ENCODE measurements around the gene RBM23.
"Not testable (repeated sequence)": the region's sequence is repeated elsewhere in the genome, so short reads cannot be mapped to it uniquely, and the experiment has no call there.

RBM23 gene

DNA sequence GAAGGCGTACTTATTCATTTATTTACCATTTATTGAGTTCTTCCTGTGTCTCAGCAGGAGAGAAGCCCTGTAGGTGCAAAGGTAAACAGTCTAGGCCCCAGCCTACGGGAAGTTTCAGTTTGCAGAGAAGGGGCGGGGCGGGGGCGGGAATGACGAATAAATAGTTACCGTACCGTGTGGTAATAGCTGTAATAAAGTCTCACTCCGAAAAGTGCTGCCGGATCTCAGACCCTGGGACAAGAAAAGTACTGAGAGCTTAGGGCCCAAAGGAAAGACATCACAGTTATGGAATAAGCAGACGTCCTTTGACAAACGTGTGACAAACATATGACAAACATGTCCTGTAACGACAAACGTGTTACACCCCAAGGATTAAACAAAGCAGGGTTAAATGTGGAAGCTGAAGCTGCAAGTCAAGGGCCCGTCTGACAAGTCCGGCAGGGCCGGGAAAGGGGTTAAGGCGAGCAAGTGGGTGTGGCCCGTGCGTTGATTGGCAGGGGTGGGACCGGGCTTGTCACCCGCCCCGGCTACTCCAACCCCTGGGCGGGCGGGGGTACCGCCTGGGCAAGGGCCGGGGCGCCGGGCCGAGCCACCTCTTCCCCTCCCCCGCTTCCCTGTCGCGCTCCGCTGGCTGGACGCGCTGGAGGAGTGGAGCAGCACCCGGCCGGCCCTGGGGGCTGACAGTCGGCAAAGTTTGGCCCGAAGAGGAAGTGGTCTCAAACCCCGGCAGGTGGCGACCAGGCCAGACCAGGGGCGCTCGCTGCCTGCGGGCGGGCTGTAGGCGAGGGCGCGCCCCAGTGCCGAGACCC is 47.5 kb downstream of the RBM23 start, which contains the start of gene LRP10:
LRP10 (plus strand) TSS at position 517 of the 809 bp plus-strand sequence. CDS start 564 bp downstream, outside the sequence.
- FAIRE-seq: peak; percentile 86
- TF ChIP-seq POLR2AphosphoS5 (IDR thresholded peaks at IDR 0.05; ENCODE audit: low read depth, low read length) (peak; percentile 73; the same call in 1 of the 2 replicates), POLR2A (IDR thresholded peaks at IDR 0.05; ENCODE audit: low read depth, low read length) (peak; percentile 79), TAF1 (IDR thresholded peaks at IDR 0.05; ENCODE audit: borderline replicate concordance, low read depth, low read length) (peak; percentile 22; the same call in 1 of the 2 replicates)
- DNase-seq (ENCODE audit: insufficient read length): peak; percentile 70

- DNase-seq (ENCODE audit: insufficient read length) (no peak), FAIRE-seq (peak; percentile 24)
- no peak for TF ChIP-seq TAF1 (IDR thresholded peaks at IDR 0.05; ENCODE audit: borderline replicate concordance, low read depth, low read length)
- no peak for TF ChIP-seq POLR2A (IDR thresholded peaks at IDR 0.05; ENCODE audit: low read depth, low read length)
- no peak for TF ChIP-seq POLR2AphosphoS5 (IDR thresholded peaks at IDR 0.05; ENCODE audit: low read depth, low read length)
These were observed 48.1 kb downstream of the RBM23 start for GRCh38 chr14:22870811-22871223.

GRCh38 chr14:22866874-22867273 is 52.1 kb downstream of the RBM23 start:
- DNase-seq (ENCODE audit: insufficient read length) (no peak), FAIRE-seq (no peak)
- no peak for TF ChIP-seq POLR2AphosphoS5 (IDR thresholded peaks at IDR 0.05; ENCODE audit: low read depth, low read length)
- TF ChIP-seq POLR2A (IDR thresholded peaks at IDR 0.05; ENCODE audit: low read depth, low read length): no peak
- no peak for TF ChIP-seq TAF1 (IDR thresholded peaks at IDR 0.05; ENCODE audit: borderline replicate concordance, low read depth, low read length)

GRCh38 chr14:22865424-22866405 is 53.2 kb downstream of the RBM23 start:
- no peak for TF ChIP-seq POLR2AphosphoS5 (IDR thresholded peaks at IDR 0.05; ENCODE audit: low read depth, low read length)
- no peak for TF ChIP-seq TAF1 (IDR thresholded peaks at IDR 0.05; ENCODE audit: borderline replicate concordance, low read depth, low read length)
- TF ChIP-seq POLR2A (IDR thresholded peaks at IDR 0.05; ENCODE audit: low read depth, low read length): no peak
- DNase-seq (ENCODE audit: insufficient read length) (peak; percentile 20), FAIRE-seq (no peak)

DNA sequence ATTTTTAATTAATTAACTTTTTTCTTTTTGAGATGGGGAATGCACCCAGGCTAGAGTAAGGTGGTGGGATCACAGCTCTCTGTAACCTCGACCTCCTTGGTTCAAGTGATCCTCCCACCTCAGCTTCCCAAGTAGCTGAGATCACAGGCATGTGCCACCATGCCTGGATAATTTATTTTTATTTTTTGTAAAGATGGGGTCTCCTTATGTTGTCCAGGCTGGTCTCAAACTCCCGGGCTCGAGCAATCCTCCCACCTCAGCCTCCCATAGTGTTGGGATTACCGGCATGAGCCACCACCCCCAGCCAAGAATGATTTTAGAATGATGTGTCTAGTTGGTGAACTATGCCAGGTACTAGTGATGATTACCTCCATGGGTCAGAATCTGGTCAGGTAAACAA is 54.0 kb downstream of the RBM23 start:
- FAIRE-seq (no peak), DNase-seq (ENCODE audit: insufficient read length) (no peak)
- TF ChIP-seq POLR2AphosphoS5 (IDR thresholded peaks at IDR 0.05; ENCODE audit: low read depth, low read length) (no peak), POLR2A (IDR thresholded peaks at IDR 0.05; ENCODE audit: low read depth, low read length) (no peak), TAF1 (IDR thresholded peaks at IDR 0.05; ENCODE audit: borderline replicate concordance, low read depth, low read length) (no peak)

DNA sequence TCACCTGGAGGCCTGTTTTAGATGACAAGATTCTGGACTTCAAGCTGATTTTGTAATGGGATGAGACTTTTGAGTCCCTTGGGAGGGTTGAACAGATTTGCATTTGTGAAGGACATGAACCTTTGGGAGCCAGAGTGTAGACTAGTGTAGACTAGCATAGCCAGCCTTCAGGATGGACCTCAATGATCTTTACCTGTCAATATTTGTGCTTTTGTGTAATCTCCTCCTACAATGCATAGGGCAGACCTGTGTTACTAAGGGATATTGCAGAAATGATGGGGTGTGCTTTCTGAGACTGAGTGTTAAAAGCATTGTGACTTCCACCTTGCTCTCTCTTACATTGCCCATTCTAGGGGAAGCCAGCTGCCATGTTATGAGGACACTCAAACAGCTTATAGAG is 57.3 kb downstream of the RBM23 start:
- FAIRE-seq (no peak), DNase-seq (ENCODE audit: insufficient read length) (no peak)
- TF ChIP-seq POLR2A (IDR thresholded peaks at IDR 0.05; ENCODE audit: low read depth, low read length): no peak

GRCh38 chr14:22860377-22860776 is 58.6 kb downstream of the RBM23 start:
- not testable (repeated sequence) for FAIRE-seq; DNase-seq (ENCODE audit: insufficient read length)

- DNase-seq (ENCODE audit: insufficient read length) (no peak), FAIRE-seq (no peak)
- TF ChIP-seq POLR2A (IDR thresholded peaks at IDR 0.05; ENCODE audit: low read depth, low read length) (no peak), POLR2AphosphoS5 (IDR thresholded peaks at IDR 0.05; ENCODE audit: low read depth, low read length) (no peak), TAF1 (IDR thresholded peaks at IDR 0.05; ENCODE audit: borderline replicate concordance, low read depth, low read length) (no peak)
These were observed 62.5 kb downstream of the RBM23 start for GRCh38 chr14:22856428-22856827.

- no peak for DNase-seq (ENCODE audit: insufficient read length)
- no peak for TF ChIP-seq TAF1 (IDR thresholded peaks at IDR 0.05; ENCODE audit: borderline replicate concordance, low read depth, low read length)
- no peak for TF ChIP-seq POLR2A (IDR thresholded peaks at IDR 0.05; ENCODE audit: low read depth, low read length)
- no peak for TF ChIP-seq POLR2AphosphoS5 (IDR thresholded peaks at IDR 0.05; ENCODE audit: low read depth, low read length)
- no peak for FAIRE-seq
These were observed 63.8 kb downstream of the RBM23 start for GRCh38 chr14:22854963-22855724.

- not testable (repeated sequence) for FAIRE-seq; DNase-seq (ENCODE audit: insufficient read length)
These were observed 64.7 kb downstream of the RBM23 start for GRCh38 chr14:22854296-22854695.
